ENCODE data around the gene JMJD6. TPM values are rescaled to one million over a fixed set of nuclear protein-coding genes. Genes with fewer than 3 reads are reported as not detected.
"Not testable (repeated sequence)": the region's sequence is repeated elsewhere in the genome, so short reads cannot be mapped to it uniquely, and the experiment has no call there.

The JMJD6 gene
- total and polyA plus RNA-seq, 3 experiments from 2014 or later: 37.1 to 66.8 (median 62.7) TPM

DNA sequence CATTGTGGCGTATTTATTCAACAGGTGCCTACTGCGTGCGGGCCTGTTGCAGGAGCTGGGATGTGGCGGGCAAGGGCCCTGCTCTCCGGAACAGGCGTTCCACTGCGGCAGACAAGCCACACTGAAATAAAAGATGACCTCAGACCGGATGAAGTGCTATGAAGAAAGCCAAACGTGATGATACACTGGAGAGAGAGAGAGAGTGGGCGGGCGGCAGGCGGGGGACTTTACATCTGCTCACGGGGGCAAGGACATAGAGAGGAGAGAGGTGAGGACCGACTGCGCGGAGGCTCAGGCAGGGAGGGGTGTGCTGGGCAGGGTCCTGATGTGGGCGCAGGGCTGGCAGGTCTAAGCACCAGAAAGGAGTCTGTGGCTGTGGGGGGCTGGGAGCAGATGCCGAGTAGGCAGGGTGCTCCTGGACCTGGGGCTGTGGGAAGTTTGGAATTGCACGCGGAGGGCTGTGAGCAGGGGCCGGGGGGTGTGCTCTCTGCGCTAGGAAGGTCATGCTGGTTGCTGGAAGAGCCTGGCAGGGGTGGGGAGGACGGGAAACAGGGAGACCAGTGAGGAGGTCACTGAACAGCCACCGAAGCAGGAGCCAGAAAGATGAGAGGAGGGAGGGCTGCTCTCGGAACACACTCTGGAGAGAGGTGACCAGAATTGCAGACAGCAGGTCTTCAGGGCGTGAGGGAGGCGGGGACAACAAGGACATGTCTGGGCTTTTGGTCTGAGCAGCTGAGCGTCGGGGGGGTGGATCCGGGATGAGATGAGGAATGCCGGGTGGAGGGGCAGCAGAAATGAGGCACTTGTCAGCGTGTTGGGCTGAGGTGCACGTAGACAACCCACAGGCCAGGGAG is 25.6 kb downstream of the JMJD6 start:
- Histone ChIP-seq H3K9me3 (ENCODE audit: low read length) (no peaks in the 10 kb centered on the region), H3K4me3 (ENCODE audit: low read length) (no peak overlapping the region), H3K4me1 (ENCODE audit: insufficient read depth, low read length) (no peaks in the 10 kb centered on the region), H3K27ac (ENCODE audit: low read depth, low read length) (no peak overlapping the region), H3K36me3 (ENCODE audit: insufficient read depth, low read length) (no peaks in the 10 kb centered on the region), H3K27me3 (ENCODE audit: insufficient read depth, low read length, poor library complexity, severe bottlenecking) (no peaks in the 10 kb centered on the region)
- ChIA-PET POLR2A (no interaction called here), CTCF (interaction anchor here (1.2 kb wide), 1 partner anchor 13 kb away, joined by 3 read pairs; no protein-coding TSS in a partner anchor)
- Mint-ChIP-seq H3K36me3 (peaks cover 0 to 2% (median 0%) of the 10 kb centered on the region in 3 donors), H3K4me1 (peaks cover 0 to 36% (median 14%) of the 10 kb centered on the region in 3 donors), H3K27ac (peak overlapping the region; percentile 4 to 89 (median 80)), H3K27me3 (no peaks in the 10 kb centered on the region), H3K4me3 (peak overlapping the region; percentile 21 to 63 (median 46)), H3K9me3 (no peaks in the 10 kb centered on the region)
- peak in 4 of 5 donors; percentile 16 to 72 (median 30) for DNase-seq

DNA sequence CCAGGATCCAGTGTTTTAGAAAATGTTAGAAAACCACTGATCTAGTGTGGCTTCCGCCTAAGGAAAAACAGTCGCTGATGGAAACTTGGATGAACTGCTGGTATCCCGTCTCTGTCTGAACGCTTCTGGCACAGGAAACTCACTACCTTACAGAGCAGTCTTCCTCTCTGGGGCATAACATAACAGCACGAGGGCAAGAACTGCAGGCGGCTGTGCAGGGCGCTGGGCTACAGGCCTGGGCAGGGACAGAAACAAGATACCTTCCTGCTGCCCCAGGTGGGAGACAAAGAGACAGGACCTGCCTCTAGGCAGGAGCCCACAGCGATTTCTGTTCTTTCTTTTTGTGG is 26.2 kb downstream of the JMJD6 start:
- ChIA-PET CTCF (no interaction called here), POLR2A (no interaction called here)
- H3K27me3 ChIP-seq (ENCODE audit: insufficient read depth, low read length, poor library complexity, severe bottlenecking): no peaks in the 10 kb centered on the region
- Mint-ChIP-seq H3K4me1 (peaks cover 0 to 40% (median 14%) of the 10 kb centered on the region in 3 donors), H3K9me3 (no peaks in the 10 kb centered on the region), H3K27ac (peak overlapping the region in 7 of 8 donors; percentile 46 to 94 (median 81)), H3K36me3 (peaks cover 0 to 2% (median 2%) of the 10 kb centered on the region in 3 donors), H3K27me3 (peaks cover 0 to 1% of the 10 kb centered on the region in 2 donors), H3K4me3 (peak overlapping the region in 6 of 7 donors; percentile 21 to 55 (median 45))
- H3K36me3 ChIP-seq (ENCODE audit: insufficient read depth, low read length): no peaks in the 10 kb centered on the region
- H3K4me3 ChIP-seq (ENCODE audit: low read length): no peak overlapping the region
- H3K9me3 ChIP-seq (ENCODE audit: low read length): no peaks in the 10 kb centered on the region
- DNase-seq: peak in 1 of 5 donors; percentile 17
- no peak overlapping the region for H3K27ac ChIP-seq (ENCODE audit: low read depth, low read length)
- no peaks in the 10 kb centered on the region for H3K4me1 ChIP-seq (ENCODE audit: insufficient read depth, low read length)

DNA sequence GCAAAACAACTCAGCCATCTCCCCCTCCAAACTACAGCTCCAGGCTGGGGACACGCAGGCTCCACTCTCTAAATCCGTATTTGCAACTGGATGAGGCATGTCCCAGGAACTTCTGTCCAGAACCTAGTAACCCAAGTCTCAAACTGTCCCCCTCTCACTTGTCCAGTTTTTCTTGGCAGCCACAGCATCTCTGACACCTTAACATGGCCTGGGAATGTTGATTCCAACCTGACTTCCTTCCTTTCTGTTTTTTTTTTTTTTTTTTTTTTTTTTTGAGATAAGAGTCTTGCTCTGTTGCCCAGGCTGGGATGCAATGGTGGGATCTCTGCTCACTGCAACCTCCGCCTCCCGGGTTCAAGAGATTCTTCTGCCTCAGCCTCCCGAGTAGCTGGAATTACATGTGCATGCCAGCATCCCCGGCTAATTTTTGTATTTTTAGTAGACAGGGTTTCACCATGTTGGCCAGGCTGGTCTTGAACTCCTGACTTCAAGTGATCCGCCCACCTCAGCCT is 27.9 kb downstream of the JMJD6 start:
- POLR2A ChIA-PET, H3K9me3 Mint-ChIP-seq: not testable (repeated sequence)
- CTCF ChIA-PET: interaction anchor here (0.5 to 1.6 kb wide), 3 partner anchors 17 to 75 kb away, joined by 3 to 4 read pairs (median 3); no protein-coding TSS in a partner anchor

DNA sequence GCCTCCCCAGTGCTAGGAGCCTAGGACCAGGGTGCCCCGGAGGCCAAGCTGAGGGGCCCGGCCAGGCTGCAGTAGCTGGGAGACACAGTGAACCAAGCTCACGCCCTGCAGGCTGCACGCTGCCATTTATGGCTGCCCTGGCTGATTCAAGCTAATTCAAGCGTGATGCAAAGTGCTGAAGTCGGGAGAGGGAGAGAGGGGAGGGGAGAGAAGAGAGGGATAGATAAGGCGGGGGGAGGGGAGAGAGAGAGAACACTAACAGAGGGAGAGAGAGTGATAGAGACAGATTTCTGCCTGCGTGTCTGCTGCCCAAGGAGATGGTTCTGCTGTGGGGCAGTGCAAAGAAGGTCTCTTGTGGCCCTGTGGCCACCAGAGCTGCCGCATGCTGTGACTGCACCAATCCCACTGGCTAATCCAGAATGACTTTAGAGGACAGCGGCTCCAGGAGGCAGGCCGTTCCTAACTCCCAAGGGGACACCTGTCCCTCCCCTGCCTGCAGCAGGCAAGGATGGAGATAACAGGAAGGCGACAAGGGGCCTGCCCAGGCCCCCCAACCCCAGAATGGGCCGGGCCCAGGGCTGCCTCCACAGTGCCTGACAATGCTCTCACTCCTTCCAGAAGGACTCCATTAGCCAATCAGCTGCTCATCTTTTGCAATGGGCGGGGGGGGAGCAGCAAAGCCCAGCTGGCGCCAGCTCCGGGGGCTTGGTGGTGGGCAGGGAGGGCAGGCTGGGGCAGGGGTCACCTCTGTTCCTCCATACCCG is 28.5 kb downstream of the JMJD6 start:
- Mint-ChIP-seq H3K27ac (peak overlapping the region in 1 of 8 donors; percentile 43), H3K4me3 (no peak overlapping the region), H3K4me1 (peaks cover 0 to 35% (median 14%) of the 10 kb centered on the region in 3 donors), H3K36me3 (peaks cover 0 to 2% (median 2%) of the 10 kb centered on the region in 3 donors), H3K27me3 (peaks cover 0 to 3% of the 10 kb centered on the region in 2 donors), H3K9me3 (no peaks in the 10 kb centered on the region)
- POLR2A ChIA-PET: interaction anchor here (0.6 kb wide), 1 partner anchor 27 kb away, joined by 5 read pairs; no protein-coding TSS in a partner anchor
- CTCF ChIA-PET: interaction anchor here (0.5 to 1.6 kb wide), 3 partner anchors 16 to 74 kb away, joined by 3 to 4 read pairs (median 3); no protein-coding TSS in a partner anchor
- no peak overlapping the region for H3K4me3 ChIP-seq (ENCODE audit: low read length)
- H3K9me3 ChIP-seq (ENCODE audit: low read length): no peaks in the 10 kb centered on the region
- no peak for DNase-seq
- no peaks in the 10 kb centered on the region for H3K27me3 ChIP-seq (ENCODE audit: insufficient read depth, low read length, poor library complexity, severe bottlenecking)
- no peaks in the 10 kb centered on the region for H3K36me3 ChIP-seq (ENCODE audit: insufficient read depth, low read length)
- H3K27ac ChIP-seq (ENCODE audit: low read depth, low read length): peak overlapping the region; percentile 24
- no peaks in the 10 kb centered on the region for H3K4me1 ChIP-seq (ENCODE audit: insufficient read depth, low read length)

More for the DNA sequence above, 27.9 kb downstream of the JMJD6 start:
- H3K27me3 ChIP-seq (ENCODE audit: insufficient read depth, low read length, poor library complexity, severe bottlenecking); H3K36me3 ChIP-seq (ENCODE audit: insufficient read depth, low read length); H3K4me3 ChIP-seq (ENCODE audit: low read length); H3K4me1 ChIP-seq (ENCODE audit: insufficient read depth, low read length); H3K4me3 Mint-ChIP-seq; H3K27ac Mint-ChIP-seq; DNase-seq; H3K9me3 ChIP-seq (ENCODE audit: low read length); H3K27ac ChIP-seq (ENCODE audit: low read depth, low read length); H3K36me3 Mint-ChIP-seq; H3K27me3 Mint-ChIP-seq: not testable (repeated sequence)
- peaks cover 0 to 38% (median 14%) of the 10 kb centered on the region in 3 donors for H3K4me1 Mint-ChIP-seq

GRCh38 chr17:76696763-76697701 is 29.4 kb downstream of the JMJD6 start:
- no peaks in the 10 kb centered on the region for H3K4me1 ChIP-seq (ENCODE audit: insufficient read depth, low read length)
- ChIA-PET POLR2A (no interaction called here), CTCF (interaction anchor here (1.3 to 1.6 kb wide), 2 partner anchors 11 to 15 kb away, joined by 3 to 4 read pairs; no protein-coding TSS in a partner anchor)
- no peak for DNase-seq
- peak overlapping the region; percentile 24 for H3K27ac ChIP-seq (ENCODE audit: low read depth, low read length)
- no peaks in the 10 kb centered on the region for H3K36me3 ChIP-seq (ENCODE audit: insufficient read depth, low read length)
- no peaks in the 10 kb centered on the region for H3K9me3 ChIP-seq (ENCODE audit: low read length)
- no peaks in the 10 kb centered on the region for H3K9me3 Mint-ChIP-seq
- peaks cover 0 to 3% of the 10 kb centered on the region in 2 donors for H3K27me3 Mint-ChIP-seq
- no peaks in the 10 kb centered on the region for H3K27me3 ChIP-seq (ENCODE audit: insufficient read depth, low read length, poor library complexity, severe bottlenecking)
- H3K36me3 Mint-ChIP-seq: peaks cover 0 to 2% (median 2%) of the 10 kb centered on the region in 3 donors
- H3K4me3 Mint-ChIP-seq: no peak overlapping the region
- peaks cover 0 to 35% (median 14%) of the 10 kb centered on the region in 3 donors for H3K4me1 Mint-ChIP-seq
- H3K27ac Mint-ChIP-seq: peak overlapping the region in 3 of 8 donors; percentile 9 to 70 (median 45)
- no peak overlapping the region for H3K4me3 ChIP-seq (ENCODE audit: low read length)

GRCh38 chr17:76695059-76695831 is 31.2 kb downstream of the JMJD6 start:
- ChIA-PET POLR2A (interaction anchor here (0.6 kb wide), 1 partner anchor 33 kb away, joined by 8 read pairs; no protein-coding TSS in a partner anchor), CTCF (interaction anchor here (1.0 to 1.7 kb wide), 3 partner anchors 13 to 172 kb away, joined by 3 to 4 read pairs (median 3); no protein-coding TSS in a partner anchor)
- Histone ChIP-seq H3K4me1 (ENCODE audit: insufficient read depth, low read length) (no peaks in the 10 kb centered on the region), H3K36me3 (ENCODE audit: insufficient read depth, low read length) (no peaks in the 10 kb centered on the region), H3K4me3 (ENCODE audit: low read length) (no peak overlapping the region), H3K27ac (ENCODE audit: low read depth, low read length) (no peak overlapping the region), H3K27me3 (ENCODE audit: insufficient read depth, low read length, poor library complexity, severe bottlenecking) (no peaks in the 10 kb centered on the region), H3K9me3 (ENCODE audit: low read length) (no peaks in the 10 kb centered on the region)
- H3K4me1 Mint-ChIP-seq: peaks cover 0 to 30% (median 9%) of the 10 kb centered on the region in 3 donors
- H3K36me3 Mint-ChIP-seq: peaks cover 0 to 2% (median 0%) of the 10 kb centered on the region in 3 donors
- H3K9me3 Mint-ChIP-seq: no peaks in the 10 kb centered on the region
- no peak for DNase-seq
- peak overlapping the region in 1 of 7 donors; percentile 70 for H3K4me3 Mint-ChIP-seq
- peaks cover 0 to 3% of the 10 kb centered on the region in 2 donors for H3K27me3 Mint-ChIP-seq
- peak overlapping the region in 5 of 8 donors; percentile 6 to 81 (median 42) for H3K27ac Mint-ChIP-seq

All from CD8-positive, alpha-beta memory T cell (primary cell).